ENCODE data around the gene SLAIN1. TPM values are rescaled to one million over a fixed set of nuclear protein-coding genes. Genes with fewer than 3 reads are reported as not detected.

Gene SLAIN1
- total and polyA plus RNA-seq, 8 donors: 4.8 to 13.7 (median 9.0) TPM

DNA sequence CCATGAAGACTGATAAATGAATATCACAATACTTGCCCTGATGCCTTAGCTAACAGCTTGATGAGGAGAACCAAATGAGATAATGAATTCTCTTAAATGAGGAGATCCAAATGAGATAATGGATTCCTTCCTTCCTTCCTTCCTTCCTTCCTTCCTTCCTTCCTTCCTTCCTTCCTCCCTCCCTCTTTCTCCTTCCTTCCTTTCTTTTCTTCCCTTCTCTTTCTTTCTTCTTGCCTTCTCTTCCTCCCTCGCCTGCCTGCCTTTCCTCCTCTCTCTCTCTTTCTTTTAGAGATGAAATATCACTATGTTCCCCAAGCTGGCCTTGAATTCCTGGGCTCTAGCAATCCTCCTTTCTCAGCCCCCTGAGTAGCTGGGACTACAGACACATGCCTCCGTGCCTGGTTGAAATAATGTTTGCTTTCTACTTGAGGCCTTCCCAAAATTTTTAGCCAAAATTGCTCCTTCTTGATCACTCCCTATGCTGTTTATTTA, 4.0 kb upstream of the SLAIN1 start:
- H3K27ac ChIP-seq: peak overlapping the region in 2 of 4 donors; percentile 29 to 45
- WGBS, 2 donors: 78 to 88% methylated on average over 2 of the region's 2 CpGs
- peaks cover 10 to 23% (median 20%) of the 10 kb centered on the region in 3 donors for H3K4me1 ChIP-seq
- ATAC-seq: no peak
- no peaks in the 10 kb centered on the region for H3K27me3 ChIP-seq
- H3K36me3 ChIP-seq: no peaks in the 10 kb centered on the region
- H3K4me3 ChIP-seq: no peak overlapping the region
- TF ChIP-seq, protein P1, sequence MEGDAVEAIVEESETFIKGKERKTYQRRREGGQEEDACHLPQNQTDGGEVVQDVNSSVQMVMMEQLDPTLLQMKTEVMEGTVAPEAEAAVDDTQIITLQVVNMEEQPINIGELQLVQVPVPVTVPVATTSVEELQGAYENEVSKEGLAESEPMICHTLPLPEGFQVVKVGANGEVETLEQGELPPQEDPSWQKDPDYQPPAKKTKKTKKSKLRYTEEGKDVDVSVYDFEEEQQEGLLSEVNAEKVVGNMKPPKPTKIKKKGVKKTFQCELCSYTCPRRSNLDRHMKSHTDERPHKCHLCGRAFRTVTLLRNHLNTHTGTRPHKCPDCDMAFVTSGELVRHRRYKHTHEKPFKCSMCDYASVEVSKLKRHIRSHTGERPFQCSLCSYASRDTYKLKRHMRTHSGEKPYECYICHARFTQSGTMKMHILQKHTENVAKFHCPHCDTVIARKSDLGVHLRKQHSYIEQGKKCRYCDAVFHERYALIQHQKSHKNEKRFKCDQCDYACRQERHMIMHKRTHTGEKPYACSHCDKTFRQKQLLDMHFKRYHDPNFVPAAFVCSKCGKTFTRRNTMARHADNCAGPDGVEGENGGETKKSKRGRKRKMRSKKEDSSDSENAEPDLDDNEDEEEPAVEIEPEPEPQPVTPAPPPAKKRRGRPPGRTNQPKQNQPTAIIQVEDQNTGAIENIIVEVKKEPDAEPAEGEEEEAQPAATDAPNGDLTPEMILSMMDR (IDR thresholded peaks at IDR 0.05): no peak
- no peak for DNase-seq
- no peak for FAIRE-seq
- intact Hi-C loops (cut with DNase I): no loop called here
- no peaks in the 10 kb centered on the region for H3K9me3 ChIP-seq

DNA sequence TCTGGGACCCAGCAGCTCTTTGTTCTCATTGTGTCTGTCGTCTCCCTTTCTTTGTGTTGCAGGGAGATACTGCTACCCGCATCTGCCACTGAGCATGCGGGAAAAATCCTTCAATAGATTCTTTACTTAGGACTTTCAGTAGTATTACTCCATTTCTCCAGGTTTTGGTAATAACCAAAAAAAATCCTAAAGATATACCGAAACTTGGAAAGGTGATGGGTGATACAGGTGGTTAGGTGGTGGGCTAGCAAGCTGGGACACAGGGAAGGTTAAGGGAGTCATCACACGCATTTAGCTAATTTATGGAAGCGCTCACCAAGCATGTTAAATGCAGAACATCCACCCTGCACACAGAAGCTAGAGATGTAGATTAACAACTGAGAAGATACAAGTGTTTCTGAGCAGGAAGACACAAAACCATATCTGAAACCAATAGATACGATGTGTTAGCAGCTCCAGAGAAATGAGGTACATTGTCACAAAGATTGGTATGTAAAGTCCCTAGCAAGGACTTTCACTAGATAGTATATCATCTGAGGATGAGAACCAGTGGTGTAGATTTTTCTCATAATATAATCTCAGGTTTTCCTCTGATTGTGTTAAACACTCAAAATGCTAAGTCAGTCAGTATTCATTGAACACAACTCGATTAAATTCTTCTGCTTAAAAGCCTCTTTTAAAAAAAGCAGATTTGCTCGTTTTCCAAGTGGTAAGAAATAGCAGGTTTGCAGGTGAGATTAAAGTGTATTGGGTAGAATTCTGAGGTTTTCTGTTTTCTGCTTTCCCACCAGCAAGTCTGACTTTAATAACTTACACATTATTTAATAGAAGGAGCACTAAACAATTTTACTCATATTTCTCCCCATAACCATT, 1.2 kb upstream of the SLAIN1 start:
- Histone ChIP-seq H3K4me3 (peak overlapping the region in 2 of 4 donors; percentile 72 to 88), H3K36me3 (no peaks in the 10 kb centered on the region), H3K27ac (peak overlapping the region; percentile 30 to 82 (median 74)), H3K9me3 (no peaks in the 10 kb centered on the region), H3K27me3 (no peaks in the 10 kb centered on the region), H3K4me1 (peaks cover 19 to 42% (median 39%) of the 10 kb centered on the region in 3 donors)
- intact Hi-C loops (cut with DNase I): no loop called here
- DNase-seq: no peak
- WGBS, 2 donors: 12 to 13% methylated on average over 9 of the region's 9 CpGs
- FAIRE-seq: no peak
- TF ChIP-seq, protein P1 (IDR thresholded peaks at IDR 0.05): no peak
- peak in 2 of 4 donors; percentile 4 to 10 for ATAC-seq

DNA sequence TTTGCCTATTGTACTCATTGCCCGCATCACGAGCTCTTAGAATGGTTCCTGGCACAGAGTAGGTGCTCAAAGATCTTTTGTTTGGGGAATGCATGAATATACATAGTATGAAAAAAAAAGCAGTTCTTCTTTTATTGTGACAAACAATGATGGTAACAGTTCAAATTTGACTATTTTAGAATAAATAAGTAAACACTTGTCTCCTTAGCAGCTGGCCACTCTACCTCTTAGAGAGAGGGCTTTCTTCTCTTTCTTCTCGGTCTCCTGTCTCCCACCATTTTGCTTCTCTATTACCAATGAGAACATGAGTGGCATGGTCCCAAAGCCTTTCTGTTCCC, 639 bp upstream of the SLAIN1 start:
- Histone ChIP-seq H3K36me3 (no peaks in the 10 kb centered on the region), H3K4me3 (peak overlapping the region; percentile 72 to 92 (median 84)), H3K27ac (peak overlapping the region; percentile 30 to 82 (median 74)), H3K9me3 (no peaks in the 10 kb centered on the region), H3K4me1 (peaks cover 19 to 42% (median 38%) of the 10 kb centered on the region in 3 donors), H3K27me3 (no peaks in the 10 kb centered on the region)
- ATAC-seq (peak; percentile 9 to 29 (median 24)), DNase-seq (no peak), FAIRE-seq (no peak)
- TF ChIP-seq, protein P1 (IDR thresholded peaks at IDR 0.05): no peak
- WGBS, 2 donors: 25 to 33% methylated on average over 3 of the region's 3 CpGs
- intact Hi-C loops (cut with DNase I): no loop called here

DNA sequence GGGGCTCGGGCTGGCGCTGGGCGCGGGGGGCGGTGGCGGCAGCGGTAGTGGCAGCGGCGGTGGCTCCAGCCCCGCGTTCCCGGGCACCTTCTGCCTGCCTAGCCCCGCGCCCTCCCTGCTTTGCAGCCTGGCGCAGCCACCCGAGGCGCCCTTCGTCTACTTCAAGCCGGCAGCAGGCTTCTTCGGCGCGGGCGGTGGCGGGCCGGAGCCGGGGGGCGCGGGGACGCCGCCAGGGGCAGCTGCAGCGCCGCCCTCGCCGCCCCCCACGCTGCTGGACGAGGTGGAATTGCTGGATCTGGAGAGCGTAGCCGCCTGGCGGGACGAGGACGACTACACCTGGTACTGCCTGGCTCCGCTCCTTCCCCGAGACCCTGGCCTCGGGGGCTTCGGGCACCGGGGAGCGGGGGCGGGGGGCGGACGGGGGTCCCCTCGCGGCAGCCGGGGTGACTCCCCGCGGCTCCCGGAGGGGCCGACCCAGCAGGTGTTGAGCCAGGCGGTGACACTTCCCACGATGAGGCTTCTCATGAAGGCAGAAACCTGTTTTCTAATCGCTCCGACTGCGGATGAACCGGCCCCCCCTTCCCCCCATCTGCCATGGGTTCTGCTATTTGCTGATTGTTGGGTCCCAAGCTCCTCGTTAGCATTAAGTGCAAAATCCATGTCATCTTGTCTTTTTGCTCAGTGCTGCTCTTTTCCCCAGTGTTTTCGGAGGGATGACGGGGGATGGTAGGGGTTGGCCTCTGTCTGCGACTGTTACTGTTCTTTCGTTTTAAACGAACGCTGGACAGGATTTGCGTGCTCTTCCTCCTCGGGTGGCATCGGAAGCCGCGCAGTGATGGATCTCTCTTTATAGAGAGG, 943 bp downstream of the SLAIN1 start:
- WGBS, 2 donors: 0 to 1% methylated on average over 55 to 75 of the region's 75 CpGs
- H3K27me3 ChIP-seq: no peaks in the 10 kb centered on the region
- no peaks in the 10 kb centered on the region for H3K36me3 ChIP-seq
- FAIRE-seq: no peak
- peak; percentile 7 to 38 (median 26) for ATAC-seq
- TF ChIP-seq, protein P1 (IDR thresholded peaks at IDR 0.05): no peak
- H3K4me1 ChIP-seq: peaks cover 14 to 44% (median 37%) of the 10 kb centered on the region in 3 donors
- peak overlapping the region; percentile 45 to 88 (median 76) for H3K4me3 ChIP-seq
- H3K9me3 ChIP-seq: no peaks in the 10 kb centered on the region
- H3K27ac ChIP-seq: peak overlapping the region; percentile 22 to 83 (median 34)
- DNase-seq: peak; percentile 33 to 83 (median 47)
- intact Hi-C loops (cut with DNase I): no loop called here
